Gastroesophageal sphincter (tissue), 4 donors: Measurements from ENCODE around the gene PSAPL1. TPM values are rescaled to one million over a fixed set of nuclear protein-coding genes. Genes with fewer than 3 reads are reported as not detected.

ENCODE experiments used
- ATAC-seq: fragments of 150-250 bp; one replicate; pipeline ENCODE4 v1.9.1; 2016; ENCODE audit warnings: mild to moderate bottlenecking, moderate library complexity
- H3K27ac ChIP-seq, 4 donors: fragments of 200-600 bp; sonication (generic) in 3 of 4; 1 replicate in 3 of 4; 2 replicates in 1 of 4; pipeline ENCODE4 v1.5.1; 2016 to 2019
- H3K27me3 ChIP-seq: fragments of 200-600 bp; sonication (generic); one replicate; pipeline ENCODE4 v1.5.1; 2019
- H3K36me3 ChIP-seq, 2 donors: fragments of 200-600 bp; sonication (generic); one replicate each; pipeline ENCODE4 v1.5.1; 2019; ENCODE audit warnings: control low read depth in 1 of 2
- H3K4me1 ChIP-seq, 3 donors: fragments of 200-600 bp; sonication (generic); 1 replicate in 2 of 3; 2 replicates in 1 of 3; pipeline ENCODE4 v1.5.1; 2016 to 2019; ENCODE audit warnings: control low read depth in 2 of 3
- H3K4me3 ChIP-seq, 2 donors: fragments of 200-600 bp; sonication (generic); one replicate each; pipeline ENCODE4 v1.5.1; 2019; ENCODE audit warnings: mild to moderate bottlenecking in 1 of 2, moderate library complexity in 1 of 2
- H3K9me3 ChIP-seq, 3 donors: fragments of 200-600 bp; sonication (generic); one replicate each; pipeline ENCODE4 v1.5.1; 2017 to 2019; ENCODE audit warnings: control low read depth in 2 of 3
- CTCF ChIP-seq, 4 experiments: fragments of 200-600 bp in 2 of 4; fragments of 450-650 bp in 2 of 4; sonication (generic) in 1 of 4; IDR thresholded peaks; one replicate each; pipeline ENCODE4 v1.5.1; 2017 to 2019; ENCODE audit warnings: antibody characterized with exemption in 4 of 4, mild to moderate bottlenecking in 2 of 4, moderate library complexity in 2 of 4
- EP300 ChIP-seq: sonication (generic); formaldehyde crosslinking; IDR thresholded peaks from one replicate; pipeline ENCODE4 v1.6.1; 2017; ENCODE audit warnings: antibody characterized with exemption, mild to moderate bottlenecking
- POLR2A ChIP-seq, 2 donors: fragments of 450-650 bp; IDR thresholded peaks; one replicate each; pipeline ENCODE4 v1.6.1; 2017; ENCODE audit warnings: antibody characterized with exemption in 2 of 2, mild to moderate bottlenecking in 2 of 2, moderate library complexity in 1 of 2
- POLR2AphosphoS5 ChIP-seq: sonication (generic); formaldehyde crosslinking; IDR thresholded peaks from one replicate; pipeline ENCODE4 v1.6.1; 2017; ENCODE audit warnings: antibody characterized with exemption
- WGBS, 2 donors: methylation state at CpG; one replicate each; pipeline ENCODE4 v1.1.5; 2018; ENCODE audit warnings: low coverage in 1 of 2; 5-methylcytosine and 5-hydroxymethylcytosine counted together
- total RNA-seq, 4 donors: library from RNA; depleted of rRNA; stranded (reverse); fragments of >200 nt; gene quantifications; one replicate each; pipeline ENCODE4 v1.1.0, GENCODE V29; 2016

Gene PSAPL1
- total RNA-seq, 4 donors from 2014 or later, result 0.15 TPM; not detected in 3

- no peak overlapping the region for H3K27ac ChIP-seq
- H3K9me3 ChIP-seq, result peaks cover 0 to 19% (median 0%) of the 10 kb centered on the region in 3 donors
- no peaks in the 10 kb centered on the region for H3K27me3 ChIP-seq
- no peak for ATAC-seq
- no peak for TF ChIP-seq POLR2A (IDR thresholded peaks at IDR 0.05)
- TF ChIP-seq EP300, result no peak
- TF ChIP-seq CTCF (IDR thresholded peaks at IDR 0.05), result no peak
- TF ChIP-seq POLR2AphosphoS5, result no peak
- H3K4me3 ChIP-seq, result no peak overlapping the region
- WGBS, 2 donors, result 87% methylated on average over 3 of the region's 8 CpGs; no CpG with 5 or more reads in 1 of the 2 donors
- H3K4me1 ChIP-seq, result peaks cover 0 to 26% (median 0%) of the 10 kb centered on the region in 3 donors
- no peaks in the 10 kb centered on the region for H3K36me3 ChIP-seq
Observed at GRCh38 chr4:7466215-7466614, 31.5 kb upstream of the PSAPL1 start.

- Histone ChIP-seq H3K27me3 (no peaks in the 10 kb centered on the region), H3K27ac (no peak overlapping the region), H3K9me3 (peaks cover 0 to 19% (median 0%) of the 10 kb centered on the region in 3 donors), H3K36me3 (no peaks in the 10 kb centered on the region), H3K4me3 (no peak overlapping the region), H3K4me1 (peaks cover 0 to 38% (median 0%) of the 10 kb centered on the region in 3 donors)
- 95 to 100% methylated on average over 1 to 3 of the region's 9 CpGs for WGBS, 2 donors
- TF ChIP-seq POLR2AphosphoS5, result no peak
- no peak for TF ChIP-seq EP300
- no peak for TF ChIP-seq CTCF (IDR thresholded peaks at IDR 0.05)
- TF ChIP-seq POLR2A (IDR thresholded peaks at IDR 0.05), result no peak
- no peak for ATAC-seq
Observed at GRCh38 chr4:7465017-7465416, 30.3 kb upstream of the PSAPL1 start.

- Histone ChIP-seq H3K36me3 (no peaks in the 10 kb centered on the region), H3K4me3 (no peak overlapping the region), H3K9me3 (peaks cover 0 to 19% (median 0%) of the 10 kb centered on the region in 3 donors), H3K27ac (no peak overlapping the region), H3K27me3 (no peaks in the 10 kb centered on the region), H3K4me1 (peaks cover 0 to 38% (median 0%) of the 10 kb centered on the region in 3 donors)
- TF ChIP-seq POLR2AphosphoS5 (no peak), CTCF (IDR thresholded peaks at IDR 0.05) (no peak), EP300 (no peak), POLR2A (IDR thresholded peaks at IDR 0.05) (no peak)
- 96 to 100% methylated on average over 1 to 3 of the region's 5 CpGs for WGBS, 2 donors
- ATAC-seq, result no peak
Observed at GRCh38 chr4:7464259-7464655, 29.5 kb upstream of the PSAPL1 start.

- WGBS, 2 donors, result 40 to 46% methylated on average over 7 to 11 of the region's 20 CpGs
- H3K27ac ChIP-seq, result peak overlapping the region in 3 of 4 donors; percentile 12 to 27 (median 17)
- no peaks in the 10 kb centered on the region for H3K27me3 ChIP-seq
- ATAC-seq, result peak; percentile 37
- H3K4me1 ChIP-seq, result peaks cover 0 to 38% (median 0%) of the 10 kb centered on the region in 3 donors
- peak in 2 of 4 experiments; percentile 12 to 20 for TF ChIP-seq CTCF (IDR thresholded peaks at IDR 0.05)
- TF ChIP-seq POLR2A (IDR thresholded peaks at IDR 0.05), result no peak
- TF ChIP-seq POLR2AphosphoS5, result no peak
- no peak for TF ChIP-seq EP300
- H3K36me3 ChIP-seq, result no peaks in the 10 kb centered on the region
- H3K9me3 ChIP-seq, result peaks cover 0 to 19% (median 0%) of the 10 kb centered on the region in 3 donors
- H3K4me3 ChIP-seq, result no peak overlapping the region
Observed at GRCh38 chr4:7463566-7464258, 29.0 kb upstream of the PSAPL1 start.

- no peaks in the 10 kb centered on the region for H3K27me3 ChIP-seq
- H3K27ac ChIP-seq, result no peak overlapping the region
- H3K36me3 ChIP-seq, result no peaks in the 10 kb centered on the region
- no peak for ATAC-seq
- TF ChIP-seq EP300, result no peak
- TF ChIP-seq CTCF (IDR thresholded peaks at IDR 0.05), result peak in 2 of 4 experiments; percentile 34 to 39
- TF ChIP-seq POLR2AphosphoS5, result no peak
- H3K4me3 ChIP-seq, result no peak overlapping the region
- peaks cover 0 to 19% (median 0%) of the 10 kb centered on the region in 3 donors for H3K9me3 ChIP-seq
- H3K4me1 ChIP-seq, result peaks cover 0 to 38% (median 0%) of the 10 kb centered on the region in 3 donors
- 31% methylated on average over 8 of the region's 11 CpGs; no CpG with 5 or more reads in 1 of the 2 donors for WGBS, 2 donors
Observed at GRCh38 chr4:7462509-7462971, 27.8 kb upstream of the PSAPL1 start.
